ENCODE data around the gene SOX6.

GRCh38 chr11:16296273-16296672 is 60.1 kb downstream of the SOX6 start:
- TF ChIP-seq CTCF (IDR thresholded peaks at IDR 0.05) (no peak), POLR2A (IDR thresholded peaks at IDR 0.05) (no peak)
